Right kidney (tissue), 1 donor: ENCODE results near the gene OBSL1.

Source experiments
- DNase-seq: peaks from one replicate; pipeline ENCODE4 v3.0.0-alpha.2; 2016

Gene OBSL1

GRCh38 chr2:219532378-219532649, 39.0 kb downstream of the OBSL1 start:
- no peak for DNase-seq

- DNase-seq: no peak
Measured at GRCh38 chr2:219531639-219532377, 39.5 kb downstream of the OBSL1 start.

GRCh38 chr2:219530048-219530963, 41.0 kb downstream of the OBSL1 start:
- peak; percentile 78 for DNase-seq

DNA sequence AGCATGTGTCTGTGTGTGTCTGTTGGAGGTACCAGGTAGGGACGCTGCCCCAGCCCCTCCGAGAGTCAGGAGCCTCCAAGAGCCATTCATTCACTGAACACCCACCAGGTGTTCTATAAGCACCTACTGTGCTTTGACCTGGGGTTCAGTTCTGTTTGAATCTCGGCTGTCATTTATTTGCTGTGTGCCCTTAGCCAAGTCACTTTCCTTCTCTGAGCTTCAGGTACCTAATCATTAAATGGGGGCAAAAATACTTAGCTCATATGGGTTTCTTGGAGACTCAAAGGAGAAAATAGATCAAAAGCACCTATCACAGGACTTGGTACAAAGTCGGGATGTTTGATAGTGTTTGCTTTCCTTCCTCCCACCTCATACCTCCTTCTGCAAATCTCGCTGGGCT, 43.9 kb downstream of the OBSL1 start:
- no peak for DNase-seq

GRCh38 chr2:219527076-219527394, 44.3 kb downstream of the OBSL1 start:
- DNase-seq: no peak

DNA sequence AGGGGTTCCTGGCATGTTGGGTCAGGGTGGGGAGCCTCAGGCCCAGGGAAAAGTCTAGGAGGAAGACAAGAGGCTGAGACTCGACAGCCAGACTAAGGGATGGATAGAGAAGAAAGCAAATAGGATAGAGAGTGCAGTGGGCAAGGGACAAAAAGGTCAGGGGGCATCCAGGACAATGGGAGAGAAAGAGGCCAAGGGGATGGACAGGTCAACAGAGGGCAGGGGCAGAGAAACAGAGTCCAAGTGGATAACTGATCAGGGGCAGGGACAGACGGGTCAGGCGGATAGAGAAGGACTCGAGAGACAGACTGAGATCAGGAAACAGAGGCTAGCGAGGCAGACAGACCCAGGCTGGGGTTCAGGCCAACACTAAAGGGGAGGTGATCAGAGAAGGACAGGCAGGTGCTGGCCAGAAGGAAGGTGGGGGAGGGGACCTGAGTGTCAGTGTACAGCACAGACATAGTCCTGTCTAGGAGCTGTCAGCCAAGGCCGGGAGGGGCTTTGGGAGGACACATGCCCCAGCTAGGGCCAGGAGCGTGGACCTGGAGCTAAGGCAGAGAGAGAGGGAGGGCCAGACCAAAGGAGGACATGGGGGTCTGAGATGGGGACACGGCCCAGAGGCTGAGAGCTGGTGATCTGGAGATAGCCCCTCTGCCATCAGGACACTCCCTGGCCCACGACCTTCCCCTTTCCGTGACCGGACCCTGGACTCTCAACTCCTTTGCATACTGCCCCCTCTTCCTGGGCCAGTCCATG, 44.8 kb downstream of the OBSL1 start:
- DNase-seq: no peak

GRCh38 chr2:219525533-219526232, 45.7 kb downstream of the OBSL1 start:
- no peak for DNase-seq

DNA sequence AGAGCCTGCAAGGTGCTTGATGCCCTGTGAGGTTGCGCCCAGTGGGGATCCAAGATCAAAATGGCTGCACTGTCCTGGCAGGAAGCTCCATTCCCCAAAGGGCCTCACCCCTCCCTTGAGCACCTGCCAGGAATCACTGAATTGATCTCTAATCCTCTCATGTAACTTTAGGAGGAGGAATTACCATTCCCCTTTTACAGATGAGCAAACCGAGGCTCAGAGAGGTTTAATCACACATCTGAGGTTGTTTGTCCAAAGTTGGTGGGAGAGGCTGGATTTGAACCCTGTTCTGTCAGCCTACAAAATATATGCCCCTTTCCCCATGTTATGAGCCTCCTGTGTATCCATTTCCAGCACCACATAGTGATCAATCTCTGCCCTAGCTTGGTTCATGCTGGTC, 46.5 kb downstream of the OBSL1 start:
- DNase-seq: no peak

GRCh38 chr2:219523031-219523671, 48.2 kb downstream of the OBSL1 start:
- no peak for DNase-seq

- peak; percentile 62 for DNase-seq
Measured at GRCh38 chr2:219522111-219523030, 49.0 kb downstream of the OBSL1 start.

DNA sequence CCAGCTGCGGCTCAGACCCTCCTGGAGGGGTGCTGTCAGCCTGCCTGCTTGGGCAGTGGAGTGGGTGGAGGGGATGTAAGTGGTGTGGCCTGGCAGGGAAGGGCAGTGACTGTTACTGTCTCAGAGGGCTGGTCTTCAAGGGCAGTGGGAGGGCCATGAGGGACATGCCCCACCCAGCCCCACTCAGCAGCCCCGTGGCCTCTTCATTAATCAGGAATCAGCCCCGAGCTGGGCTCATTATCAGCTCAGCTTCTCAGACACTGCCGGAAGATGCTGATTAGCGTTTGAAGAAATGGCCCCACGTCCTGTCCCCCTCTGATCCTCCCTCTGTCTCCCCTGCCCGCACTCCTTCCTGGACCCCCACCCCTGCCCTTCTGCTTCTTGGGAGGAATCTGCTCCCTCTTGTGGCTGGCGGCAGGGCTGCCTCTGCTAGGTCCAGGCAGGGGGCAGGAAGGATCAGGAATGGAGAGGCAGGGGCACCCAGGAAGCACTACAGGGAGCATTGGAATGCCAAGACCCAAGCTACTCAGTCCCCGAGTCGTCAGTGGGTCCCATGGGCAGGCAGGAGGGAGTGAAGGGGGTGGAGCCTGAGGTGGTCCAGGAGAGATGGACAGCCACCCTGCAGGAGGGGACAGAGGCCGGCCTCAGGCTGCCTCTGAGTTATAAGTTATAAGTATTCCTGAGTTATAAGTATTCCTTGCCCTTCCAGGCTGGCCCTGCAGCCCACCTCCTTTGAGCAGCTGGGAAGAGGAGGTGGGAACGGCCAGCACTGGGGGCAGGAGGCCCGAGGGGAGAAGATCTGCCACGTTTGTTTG, 50.1 kb downstream of the OBSL1 start:
- no peak for DNase-seq

DNA sequence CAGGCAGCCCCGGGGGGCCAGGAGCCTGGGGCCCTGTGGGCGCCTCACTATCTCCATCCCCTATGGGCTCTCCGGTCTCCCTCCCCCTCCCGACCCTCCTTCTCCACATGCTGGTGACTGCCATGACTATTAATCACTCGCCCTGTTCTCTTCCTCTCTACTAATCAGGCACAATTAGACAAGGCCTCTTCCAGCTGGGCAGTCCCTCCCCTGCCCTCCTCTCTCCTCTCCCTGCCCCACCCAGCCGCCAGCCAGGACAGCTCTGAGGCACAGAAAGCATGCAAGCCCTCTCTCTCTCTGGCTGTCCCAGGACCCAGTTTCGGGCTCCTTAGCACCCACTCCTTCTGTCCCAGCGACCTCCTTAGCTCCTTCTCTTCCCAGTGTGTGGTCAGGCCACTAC, 51.3 kb downstream of the OBSL1 start:
- no peak for DNase-seq

- DNase-seq: no peak
Measured at GRCh38 chr2:219519526-219519916, 51.8 kb downstream of the OBSL1 start.

- DNase-seq: no peak
Measured at GRCh38 chr2:219517954-219518778, 53.2 kb downstream of the OBSL1 start.

DNA sequence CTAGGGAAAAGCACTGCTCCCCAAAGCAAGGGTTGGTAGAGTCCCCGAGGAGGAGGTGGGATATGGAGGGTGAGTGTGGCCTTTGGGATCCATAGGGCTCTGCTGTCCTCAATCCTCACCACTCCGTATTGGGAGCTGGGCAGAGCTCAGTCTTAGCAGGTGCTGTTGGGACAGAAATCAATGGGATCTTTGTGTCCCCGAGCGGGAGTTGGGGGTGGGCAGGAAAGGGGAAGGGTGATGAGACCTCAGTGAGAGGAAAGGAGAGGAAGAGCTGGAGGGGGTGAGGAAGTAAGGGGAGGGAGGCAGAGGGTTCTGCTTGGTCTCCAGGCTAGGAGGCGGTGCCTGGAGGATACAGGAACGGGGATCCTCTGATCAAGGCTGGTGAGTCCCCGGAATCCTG, 54.5 kb downstream of the OBSL1 start:
- DNase-seq: no peak

GRCh38 chr2:219515874-219516629, 55.3 kb downstream of the OBSL1 start:
- no peak for DNase-seq

GRCh38 chr2:219514836-219515235, 56.5 kb downstream of the OBSL1 start:
- DNase-seq: no peak

GRCh38 chr2:219514196-219514761, 57.1 kb downstream of the OBSL1 start, which contains the start of gene ASIC4:
Gene ASIC4 (plus strand): TSS chr2:219514482. CDS start chr2:219514725, 243 bp downstream.
- no peak for DNase-seq
